Right atrium auricular region (tissue), 2 donors: Measurements from ENCODE around the gene HMGB3. TPM values are rescaled to one million over a fixed set of nuclear protein-coding genes. Genes with fewer than 3 reads are reported as not detected.

Source experiments
- DNase-seq: peaks from one replicate; pipeline ENCODE4 v3.0.0-alpha.2; 2019; ENCODE audit warnings: low spot score
- H3K27ac ChIP-seq, 2 donors: fragments of 200-600 bp; sonication (generic); 1 replicate in 1 of 2; 2 replicates in 1 of 2; pipeline ENCODE4 v1.5.1; 2016 to 2019
- H3K27me3 ChIP-seq, 2 donors: fragments of 200-600 bp; sonication (generic); one replicate each; pipeline versions ENCODE4 v1.5.1 to v1.6.0; 2017 to 2019
- H3K36me3 ChIP-seq: fragments of 200-600 bp; sonication (generic); one replicate; pipeline ENCODE4 v1.5.1; 2016
- H3K4me1 ChIP-seq, 2 donors: fragments of 200-600 bp; sonication (generic); one replicate each; pipeline versions ENCODE4 v1.5.1 to v1.6.0; 2017 to 2019
- H3K4me3 ChIP-seq, 2 donors: fragments of 200-600 bp; sonication (generic); 1 replicate in 1 of 2; 2 replicates in 1 of 2; pipeline ENCODE4 v1.5.1; 2017 to 2019; ENCODE audit warnings: mild to moderate bottlenecking in 1 of 2, moderate library complexity in 1 of 2
- H3K9me3 ChIP-seq, 2 donors: fragments of 200-600 bp; sonication (generic); one replicate each; pipeline ENCODE4 v1.5.1; 2019
- CTCF ChIP-seq, 2 donors: fragments of 200-600 bp; sonication (generic); IDR thresholded peaks; one replicate each; pipeline ENCODE4 v1.5.1; 2019; ENCODE audit warnings: antibody characterized with exemption in 2 of 2
- total RNA-seq, 2 donors: library from RNA; depleted of rRNA; stranded (reverse); fragments of >200 nt; gene quantifications; one replicate each; pipeline ENCODE4 v1.1.0, GENCODE V29; 2016

HMGB3 gene
- total RNA-seq, 2 donors from 2014 or later = 1.1 to 2.6 TPM

- no peaks in the 10 kb centered on the region for H3K36me3 ChIP-seq
- no peak for TF ChIP-seq CTCF (IDR thresholded peaks at IDR 0.05)
These were observed 48.3 kb downstream of the HMGB3 start for GRCh38 chrX:151031391-151031975.

GRCh38 chrX:151039351-151039750, 56.2 kb downstream of the HMGB3 start:
- H3K9me3 ChIP-seq = peaks cover 0 to 15% of the 10 kb centered on the region in 2 donors
- TF ChIP-seq CTCF (IDR thresholded peaks at IDR 0.05) = no peak
- no peaks in the 10 kb centered on the region for H3K4me1 ChIP-seq

More at GRCh38 chrX:151031391-151031975, 48.3 kb downstream of the HMGB3 start:
- H3K27ac ChIP-seq = no peak overlapping the region
- no peaks in the 10 kb centered on the region for H3K9me3 ChIP-seq
- no peak overlapping the region for H3K4me3 ChIP-seq
- no peaks in the 10 kb centered on the region for H3K4me1 ChIP-seq
- H3K27me3 ChIP-seq = no peaks in the 10 kb centered on the region
- DNase-seq = no peak

More at GRCh38 chrX:151039351-151039750, 56.2 kb downstream of the HMGB3 start:
- Histone ChIP-seq H3K27me3 (no peaks in the 10 kb centered on the region), H3K4me3 (no peak overlapping the region), H3K36me3 (no peaks in the 10 kb centered on the region), H3K27ac (no peak overlapping the region)
- no peak for DNase-seq

Other genes starting within 250 kb of the HMGB3 start
- 10 to 100 TPM; 66.0 to 72.0 TPM for gene CD99L2, start 84.7 kb upstream of the HMGB3 start, total RNA-seq
- gene GPR50, start 193.2 kb downstream of the HMGB3 start, total RNA-seq = not detected